Suprapubic skin (tissue), 4 donors: ENCODE results near the gene AOC3. TPM values are rescaled to one million over a fixed set of nuclear protein-coding genes. Genes with fewer than 3 reads are reported as not detected.
"Not testable (repeated sequence)": the region's sequence is repeated elsewhere in the genome, so short reads cannot be mapped to it uniquely, and the experiment has no call there.

Experiments used
- DNase-seq, 2 donors: peaks; one replicate each; pipeline ENCODE4 v3.0.0-alpha.2; 2019; ENCODE audit warnings: low spot score in 2 of 2
- H3K27ac ChIP-seq: fragments of 200-600 bp; sonication (generic); one replicate; pipeline ENCODE4 v1.5.1; 2019
- H3K27me3 ChIP-seq: fragments of 200-600 bp; sonication (generic); one replicate; pipeline ENCODE4 v1.5.1; 2019
- H3K36me3 ChIP-seq: fragments of 200-600 bp; sonication (generic); one replicate; pipeline ENCODE4 v1.5.1; 2019
- H3K4me1 ChIP-seq: fragments of 200-600 bp; sonication (generic); one replicate; pipeline ENCODE4 v1.5.1; 2019
- H3K4me3 ChIP-seq: fragments of 200-600 bp; sonication (generic); one replicate; pipeline ENCODE4 v1.5.1; 2019; ENCODE audit warnings: mild to moderate bottlenecking
- H3K9me3 ChIP-seq: fragments of 200-600 bp; sonication (generic); one replicate; pipeline ENCODE4 v1.5.1; 2019
- CTCF ChIP-seq, 2 donors: fragments of 200-600 bp in 1 of 2; fragments of 450-650 bp in 1 of 2; sonication (generic) in 1 of 2; IDR thresholded peaks; one replicate each; pipeline ENCODE4 v1.5.1; 2016 to 2019; ENCODE audit warnings: antibody characterized with exemption in 2 of 2, mild to moderate bottlenecking in 1 of 2, moderate library complexity in 1 of 2
- EP300 ChIP-seq: sonication (generic); formaldehyde crosslinking; IDR thresholded peaks from one replicate; pipeline ENCODE4 v1.6.1; 2017; ENCODE audit warnings: antibody characterized with exemption
- POLR2A ChIP-seq, 2 donors: fragments of 450-650 bp; IDR thresholded peaks; one replicate each; pipeline ENCODE4 v1.6.1; 2017; ENCODE audit warnings: antibody characterized with exemption in 2 of 2, mild to moderate bottlenecking in 2 of 2, moderate library complexity in 2 of 2
- POLR2AphosphoS5 ChIP-seq, 3 donors: sonication (generic); formaldehyde crosslinking; IDR thresholded peaks; one replicate each; pipeline ENCODE4 v1.6.1; 2017; ENCODE audit warnings: antibody characterized with exemption in 3 of 3
- WGBS: methylation state at CpG from one replicate; pipeline ENCODE4 v1.1.5; 2018; 5-methylcytosine and 5-hydroxymethylcytosine counted together
- total RNA-seq, 4 donors: library from RNA; depleted of rRNA; stranded (reverse); fragments of >200 nt; gene quantifications; one replicate each; pipeline ENCODE4 v1.1.0, GENCODE V29; 2016

The AOC3 gene
- total RNA-seq, 4 donors from 2014 or later = 7.6 to 12.7 (median 11.0) TPM

- Histone ChIP-seq H3K27me3 (no peaks in the 10 kb centered on the region), H3K9me3 (no peaks in the 10 kb centered on the region), H3K36me3 (no peaks in the 10 kb centered on the region), H3K4me3 (peak overlapping the region; percentile 33), H3K4me1 (peaks cover 12% of the 10 kb centered on the region), H3K27ac (no peak overlapping the region)
- DNase-seq = peak in 1 of 2 donors; percentile 45
- TF ChIP-seq POLR2AphosphoS5 (IDR thresholded peaks at IDR 0.05) = no peak
- TF ChIP-seq EP300 = no peak
- WGBS = 79% methylated on average over 5 of the region's 5 CpGs
Observed at GRCh38 chr17:42853597-42853967, 2.6 kb downstream of the AOC3 start.

GRCh38 chr17:42853968-42854790 is 3.2 kb downstream of the AOC3 start:
- peaks cover 12% of the 10 kb centered on the region for H3K4me1 ChIP-seq
- H3K9me3 ChIP-seq = no peaks in the 10 kb centered on the region
- H3K4me3 ChIP-seq = peak overlapping the region; percentile 33
- TF ChIP-seq POLR2A (IDR thresholded peaks at IDR 0.05) (no peak), EP300 (no peak)
- H3K27ac ChIP-seq = no peak overlapping the region
- 89% methylated on average over 9 of the region's 15 CpGs for WGBS
- H3K27me3 ChIP-seq = no peaks in the 10 kb centered on the region
- DNase-seq = peak in 1 of 2 donors; percentile 51
- H3K36me3 ChIP-seq = no peaks in the 10 kb centered on the region

GRCh38 chr17:42855048-42855596 is 4.1 kb downstream of the AOC3 start:
- H3K27me3 ChIP-seq = no peaks in the 10 kb centered on the region
- DNase-seq = peak in 1 of 2 donors; percentile 34
- H3K4me1 ChIP-seq = peaks cover 5% of the 10 kb centered on the region
- no peaks in the 10 kb centered on the region for H3K36me3 ChIP-seq
- H3K4me3 ChIP-seq = no peak overlapping the region
- WGBS = 83% methylated on average over 8 of the region's 8 CpGs
- no peak for TF ChIP-seq POLR2AphosphoS5 (IDR thresholded peaks at IDR 0.05)
- TF ChIP-seq CTCF (IDR thresholded peaks at IDR 0.05) = no peak
- no peak for TF ChIP-seq POLR2A (IDR thresholded peaks at IDR 0.05)
- no peak for TF ChIP-seq EP300
- H3K9me3 ChIP-seq = no peaks in the 10 kb centered on the region
- no peak overlapping the region for H3K27ac ChIP-seq

DNA sequence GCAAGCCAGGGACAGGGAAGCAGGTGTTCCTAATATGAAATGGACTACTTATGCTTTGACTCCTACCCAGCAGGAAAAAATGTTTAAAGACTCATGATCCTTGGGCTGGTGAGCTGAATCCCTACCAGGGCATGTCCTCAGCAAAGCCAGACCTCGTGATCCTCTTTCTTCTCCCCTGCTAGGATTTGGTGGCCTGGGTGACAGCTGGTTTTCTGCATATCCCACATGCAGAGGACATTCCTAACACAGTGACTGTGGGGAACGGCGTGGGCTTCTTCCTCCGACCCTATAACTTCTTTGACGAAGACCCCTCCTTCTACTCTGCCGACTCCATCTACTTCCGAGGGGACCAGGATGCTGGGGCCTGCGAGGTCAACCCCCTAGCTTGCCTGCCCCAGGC is 5.1 kb downstream of the AOC3 start:
- DNase-seq, H3K36me3 ChIP-seq, H3K9me3 ChIP-seq, H3K27me3 ChIP-seq, H3K4me1 ChIP-seq, H3K4me3 ChIP-seq, H3K27ac ChIP-seq: not testable (repeated sequence)
- WGBS = 76% methylated on average over 6 of the region's 8 CpGs

- H3K27ac ChIP-seq, H3K4me3 ChIP-seq, H3K9me3 ChIP-seq, DNase-seq, H3K36me3 ChIP-seq, H3K27me3 ChIP-seq, H3K4me1 ChIP-seq: not testable (repeated sequence)
- WGBS = 73% methylated on average over 5 of the region's 8 CpGs
Observed at GRCh38 chr17:42856516-42856915, 5.5 kb downstream of the AOC3 start.

DNA sequence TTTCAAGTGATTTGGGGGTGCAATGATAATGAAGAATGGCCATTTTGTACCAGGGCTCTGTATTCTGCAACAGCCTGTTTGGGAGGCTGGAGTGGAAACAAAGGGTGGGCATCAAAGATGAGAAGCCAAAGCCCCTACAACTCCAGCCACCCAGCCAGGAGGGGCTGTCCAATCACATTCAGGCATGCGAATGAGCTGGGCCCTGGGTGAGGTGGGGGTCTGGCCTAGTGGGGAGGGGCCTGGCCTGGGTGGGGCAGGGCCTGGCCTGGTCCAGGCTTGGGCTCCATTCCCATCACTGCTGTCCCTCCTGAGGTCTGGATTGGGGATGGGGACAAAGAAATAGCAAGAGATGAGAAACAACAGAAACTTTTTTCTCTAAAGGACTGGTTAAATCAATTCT is 6.4 kb downstream of the AOC3 start:
- Histone ChIP-seq H3K36me3 (no peaks in the 10 kb centered on the region), H3K4me3 (no peak overlapping the region), H3K27ac (no peak overlapping the region), H3K4me1 (no peaks in the 10 kb centered on the region), H3K9me3 (no peaks in the 10 kb centered on the region), H3K27me3 (no peaks in the 10 kb centered on the region)
- no peak for TF ChIP-seq EP300
- TF ChIP-seq POLR2A (IDR thresholded peaks at IDR 0.05) = no peak
- no peak for TF ChIP-seq CTCF (IDR thresholded peaks at IDR 0.05)
- TF ChIP-seq POLR2AphosphoS5 (IDR thresholded peaks at IDR 0.05) = no peak
- DNase-seq = no peak
- 100% methylated on average over 1 of the region's 1 CpG for WGBS

GRCh38 chr17:42865638-42866094 is 14.7 kb downstream of the AOC3 start:
- TF ChIP-seq CTCF (IDR thresholded peaks at IDR 0.05) = no peak
- Histone ChIP-seq H3K36me3 (no peaks in the 10 kb centered on the region), H3K4me3 (no peak overlapping the region), H3K27me3 (no peaks in the 10 kb centered on the region), H3K9me3 (no peaks in the 10 kb centered on the region), H3K27ac (no peak overlapping the region), H3K4me1 (no peaks in the 10 kb centered on the region)
- DNase-seq = no peak
- WGBS = 81% methylated on average over 7 of the region's 7 CpGs
